HepG2 (cell line): ENCODE results near the gene RCOR1. TPM values are rescaled to one million over a fixed set of nuclear protein-coding genes. Genes with fewer than 3 reads are reported as not detected.
A peak's percentile ranks its signal among the peaks of the same experiment; 100 is the strongest.

Source experiments
- FOXK2 ChIP-seq: fragments of 450-650 bp; IDR thresholded peaks from 2 replicates; pipeline ENCODE4 v1.6.1; 2016
- GATAD1 ChIP-seq: IDR thresholded peaks from 2 replicates; pipeline ENCODE4 v1.6.1; 2016; ENCODE audit warnings: missing genetic modification reagents, missing compliant biosample characterization
- GATAD2A ChIP-seq: IDR thresholded peaks from 2 replicates; pipeline ENCODE4 v1.6.1; 2016
- HNF4A ChIP-seq: sonication (generic); formaldehyde crosslinking; IDR thresholded peaks from 2 replicates; pipeline ENCODE4 v1.4.0; 2020; ENCODE audit warnings: missing genetic modification reagents
- KLF6 ChIP-seq: IDR thresholded peaks from 2 replicates; pipeline ENCODE4 v1.8.0; 2016; ENCODE audit warnings: missing biosample characterization, missing genetic modification reagents
- MAX ChIP-seq: IDR thresholded peaks from 2 replicates; pipeline ENCODE4 v1.6.1; 2012; ENCODE audit warnings: inconsistent platforms
- NCOA2 ChIP-seq: sonication (generic); formaldehyde crosslinking; IDR thresholded peaks from 2 replicates; pipeline ENCODE4 v1.8.0; 2022; ENCODE audit warnings: inconsistent platforms
- NFE2L2 ChIP-seq: fragments of 150-350 bp; IDR thresholded peaks from 2 replicates; pipeline ENCODE4 v1.6.1; 2014; ENCODE audit warnings: low read length
- NFIB ChIP-seq: sonication (generic); formaldehyde crosslinking; IDR thresholded peaks from 2 replicates; pipeline ENCODE4 v1.9.0; 2021; ENCODE audit warnings: missing genetic modification reagents, mild to moderate bottlenecking, borderline replicate concordance
- PAXIP1 ChIP-seq: sonication (generic); formaldehyde crosslinking; conservative IDR thresholded peaks from 2 replicates; pipeline ENCODE4 v1.4.0; 2020; ENCODE audit warnings: mild to moderate bottlenecking, missing genetic modification reagents, moderate library complexity
- PHB2 ChIP-seq: fragments of 450-650 bp; IDR thresholded peaks from 2 replicates; pipeline ENCODE4 v1.6.1; 2018; ENCODE audit not compliant: partially characterized antibody
- RARA ChIP-seq: IDR thresholded peaks from 2 replicates; pipeline ENCODE4 v1.6.1; 2016; ENCODE audit warnings: missing genetic modification reagents, missing compliant biosample characterization
- SMARCE1 ChIP-seq: fragments of 450-650 bp; IDR thresholded peaks from 2 replicates; pipeline ENCODE4 v1.6.1; 2017; ENCODE audit warnings: borderline replicate concordance
- TCF7 ChIP-seq: sonication (generic); IDR thresholded peaks from 2 replicates; pipeline ENCODE4 v1.6.1; 2016; ENCODE audit warnings: antibody characterized with exemption, low read depth
- ZBTB1 ChIP-seq: sonication (generic); formaldehyde crosslinking; IDR thresholded peaks from 2 replicates; pipeline ENCODE4 v1.4.0; 2020; ENCODE audit warnings: missing genetic modification reagents, borderline replicate concordance
- ZBTB14 ChIP-seq: sonication (generic); formaldehyde crosslinking; IDR thresholded peaks from 2 replicates; pipeline ENCODE4 v1.4.0; 2020; ENCODE audit warnings: missing genetic modification reagents
- ZBTB7B ChIP-seq: sonication (generic); formaldehyde crosslinking; IDR thresholded peaks from 2 replicates; pipeline ENCODE4 v1.4.0; 2020; ENCODE audit warnings: missing genetic modification reagents
- ZKSCAN5 ChIP-seq: sonication (generic); formaldehyde crosslinking; IDR thresholded peaks from 2 replicates; pipeline ENCODE4 v1.5.1; 2020; ENCODE audit warnings: mild to moderate bottlenecking, missing genetic modification reagents
- ZNF263 ChIP-seq: sonication (generic); formaldehyde crosslinking; IDR thresholded peaks from 2 replicates; pipeline ENCODE4 v1.4.0; 2020; ENCODE audit warnings: missing genetic modification reagents
- ZNF317 ChIP-seq: sonication (generic); formaldehyde crosslinking; IDR thresholded peaks from 2 replicates; pipeline ENCODE4 v1.5.0; 2020; ENCODE audit warnings: mild to moderate bottlenecking, missing genetic modification reagents
- ZNF34 ChIP-seq: sonication (generic); formaldehyde crosslinking; IDR thresholded peaks from 2 replicates; pipeline ENCODE4 v1.4.0; 2020; ENCODE audit warnings: mild to moderate bottlenecking, missing genetic modification reagents, borderline replicate concordance
- ZNF432 ChIP-seq: sonication (generic); formaldehyde crosslinking; IDR thresholded peaks from 2 replicates; pipeline ENCODE4 v1.5.0; 2020; ENCODE audit warnings: missing genetic modification reagents, mild to moderate bottlenecking, borderline replicate concordance
- ZNF496 ChIP-seq: sonication (generic); formaldehyde crosslinking; IDR thresholded peaks from 2 replicates; pipeline ENCODE4 v1.8.1; 2023; ENCODE audit warnings: mild to moderate bottlenecking, moderate library complexity, missing genetic modification reagents; ENCODE audit not compliant: insufficient replicate concordance
- ZNF556 ChIP-seq: sonication (generic); formaldehyde crosslinking; IDR thresholded peaks from 2 replicates; pipeline ENCODE4 v1.4.0; 2020; ENCODE audit warnings: mild to moderate bottlenecking, missing genetic modification reagents, borderline replicate concordance
- ZNF557 ChIP-seq: sonication (generic); formaldehyde crosslinking; IDR thresholded peaks from 2 replicates; pipeline ENCODE4 v1.4.0; 2020; ENCODE audit warnings: missing genetic modification reagents
- ZNF567 ChIP-seq: sonication (generic); formaldehyde crosslinking; IDR thresholded peaks from 2 replicates; pipeline ENCODE4 v1.8.1; 2023; ENCODE audit warnings: mild to moderate bottlenecking, missing genetic modification reagents, borderline replicate concordance
- ZNF761 ChIP-seq: sonication (generic); formaldehyde crosslinking; conservative IDR thresholded peaks from 2 replicates; pipeline ENCODE4 v1.4.0; 2020; ENCODE audit warnings: mild to moderate bottlenecking, missing genetic modification reagents
- polyA plus RNA-seq, 8 experiments: library from polyadenylated mRNA; depleted of rRNA in 3 of 8; stranded (reverse) in 7 of 8; unstranded in 1 of 8; fragments of >200 nt; fragmentation: Illumina TruSeq in 4 of 8; extraction: Trizol in 4 of 8; gene quantifications; 2 replicates each; pipeline versions ENCODE4 v1.2.1 to v1.2.3, GENCODE V29; 2011 to 2016; ENCODE audit warnings: low read depth in 4 of 8, missing spikeins in 1 of 8, mixed read lengths in 1 of 8; ENCODE audit not compliant: insufficient read depth in 1 of 8
- total RNA-seq, 5 experiments: library from RNA; depleted of rRNA; stranded (reverse); fragments of >200 nt; fragmentation: Illumina TruSeq; extraction: Trizol; gene quantifications; 2 replicates each; pipeline ENCODE4 v1.2.3, GENCODE V29; 2016; ENCODE audit warnings: low read depth in 1 of 5
- TF ChIP-seq, protein P1 (sequence below): sonication (generic); formaldehyde crosslinking; IDR thresholded peaks from 2 replicates; pipeline ENCODE4 v1.9.0; 2021; ENCODE audit warnings: missing genetic modification reagents, borderline replicate concordance

The RCOR1 gene
- total and polyA plus RNA-seq, 2 of the 13 experiments (the other 11 are each of a cell fraction or from before 2014, with no cell fraction given) = 10.2 to 11.1 TPM

GRCh38 chr14:102570334-102570995 is 22.0 kb upstream of the RCOR1 start (continued):
- peak; percentile 62 for TF ChIP-seq PAXIP1
- TF ChIP-seq ZNF432 (CRISPR knock-in tag) = no peak
- TF ChIP-seq PHB2 = no peak
- no peak for TF ChIP-seq ZNF34 (CRISPR knock-in tag)
- TF ChIP-seq ZBTB7B (CRISPR knock-in tag) = peak; percentile 67; the same call in 1 of the 2 replicates
- no peak for TF ChIP-seq NFE2L2
- TF ChIP-seq HNF4A (CRISPR knock-in tag) = peak; percentile 92
- TF ChIP-seq ZNF556 (CRISPR knock-in tag) = no peak
- no peak for TF ChIP-seq GATAD2A (CRISPR knock-in tag)
- TF ChIP-seq ZKSCAN5 (CRISPR knock-in tag) = no peak
- no peak for TF ChIP-seq GATAD1
- TF ChIP-seq SMARCE1 = no peak
- TF ChIP-seq, protein P1, sequence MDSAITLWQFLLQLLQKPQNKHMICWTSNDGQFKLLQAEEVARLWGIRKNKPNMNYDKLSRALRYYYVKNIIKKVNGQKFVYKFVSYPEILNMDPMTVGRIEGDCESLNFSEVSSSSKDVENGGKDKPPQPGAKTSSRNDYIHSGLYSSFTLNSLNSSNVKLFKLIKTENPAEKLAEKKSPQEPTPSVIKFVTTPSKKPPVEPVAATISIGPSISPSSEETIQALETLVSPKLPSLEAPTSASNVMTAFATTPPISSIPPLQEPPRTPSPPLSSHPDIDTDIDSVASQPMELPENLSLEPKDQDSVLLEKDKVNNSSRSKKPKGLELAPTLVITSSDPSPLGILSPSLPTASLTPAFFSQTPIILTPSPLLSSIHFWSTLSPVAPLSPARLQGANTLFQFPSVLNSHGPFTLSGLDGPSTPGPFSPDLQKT = no peak
- TF ChIP-seq RARA (CRISPR knock-in tag) = no peak
- peak; percentile 48 for TF ChIP-seq MAX
- TF ChIP-seq ZNF557 (CRISPR knock-in tag) = no peak
- TF ChIP-seq ZNF761 (CRISPR knock-in tag) = no peak
- no peak for TF ChIP-seq ZNF567 (CRISPR knock-in tag)
- TF ChIP-seq KLF6 (CRISPR knock-in tag) = no peak
- TF ChIP-seq ZBTB14 = no peak
- TF ChIP-seq ZBTB1 (CRISPR knock-in tag) = no peak
- TF ChIP-seq TCF7 = peak; percentile 60
- TF ChIP-seq ZNF496 (CRISPR knock-in tag) = no peak
- no peak for TF ChIP-seq FOXK2
- TF ChIP-seq ZNF317 (CRISPR knock-in tag) = no peak
- peak; percentile 53; the same call in 1 of the 2 replicates for TF ChIP-seq NCOA2 (CRISPR knock-in tag)
- no peak for TF ChIP-seq ZNF263 (CRISPR knock-in tag)
- no peak for TF ChIP-seq NFIB (CRISPR knock-in tag)
